Measurements from ENCODE around the gene KRT82. TPM values are rescaled to one million over a fixed set of nuclear protein-coding genes. Genes with fewer than 3 reads are reported as not detected.
"Not testable (repeated sequence)": the region's sequence is repeated elsewhere in the genome, so short reads cannot be mapped to it uniquely, and the experiment has no call there.

Gene KRT82
- total RNA-seq, 1 donor from 2014 or later = not detected

DNA sequence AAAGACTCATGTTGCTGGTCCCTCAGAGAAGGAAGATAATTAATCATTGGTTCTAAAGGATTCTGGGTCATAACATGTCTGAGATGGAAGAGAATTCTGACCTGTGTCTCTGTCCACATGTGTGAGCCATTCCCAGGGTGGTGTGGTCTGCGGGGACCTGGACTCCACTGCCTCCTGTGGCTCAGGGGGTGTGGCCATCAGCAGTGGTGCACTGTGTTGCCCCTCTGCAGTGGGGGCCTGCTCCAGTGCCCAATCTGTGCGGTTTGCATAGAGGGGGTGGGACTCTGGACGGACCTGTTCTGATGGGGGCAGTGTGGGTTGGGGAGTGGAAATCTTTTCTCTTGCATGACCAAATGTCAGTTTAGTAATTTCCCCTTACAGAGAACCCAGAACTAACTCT is 52.4 kb downstream of the KRT82 start:
- intact Hi-C loops (cut with DNase I) = no loop called here

DNA sequence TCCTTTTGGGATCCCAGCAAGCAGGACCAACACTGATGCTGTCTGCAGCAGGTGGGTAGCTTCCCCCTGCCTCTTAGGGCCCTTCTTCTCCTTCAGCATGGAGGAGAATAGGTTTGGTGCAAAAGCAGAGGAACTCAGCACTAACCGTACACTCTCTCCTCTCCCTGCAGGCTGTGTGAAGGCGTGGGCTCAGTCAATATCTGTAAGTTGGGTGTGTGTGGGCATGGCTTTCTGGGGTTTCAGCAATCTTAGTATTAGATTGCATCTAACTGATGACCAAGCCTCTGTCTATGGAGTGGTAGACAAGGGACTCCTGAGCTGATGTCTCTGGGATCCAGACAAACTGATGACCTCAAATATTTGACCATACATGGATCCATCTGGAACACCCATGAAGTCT is 53.2 kb downstream of the KRT82 start:
- DNase-seq (ENCODE audit: low spot score) = no peak
- intact Hi-C loops (cut with DNase I) = no loop called here

More for the DNA sequence above, 52.4 kb downstream of the KRT82 start:
- peak; percentile 61 for DNase-seq (ENCODE audit: low spot score)

- peak; percentile 75 for DNase-seq (ENCODE audit: low spot score)
- intact Hi-C loops (cut with DNase I) = no loop called here
These were observed 54.7 kb downstream of the KRT82 start for GRCh38 chr12:52351196-52352059.

- intact Hi-C loops (cut with DNase I) = no loop called here
- DNase-seq (ENCODE audit: low spot score) = peak; percentile 36
These were observed 55.3 kb downstream of the KRT82 start for GRCh38 chr12:52350786-52351185.

- intact Hi-C loops (cut with DNase I) = no loop called here
These were observed 56.0 kb downstream of the KRT82 start for GRCh38 chr12:52350021-52350620.

GRCh38 chr12:52349196-52349595 is 56.9 kb downstream of the KRT82 start:
- DNase-seq (ENCODE audit: low spot score) = no peak
- intact Hi-C loops (cut with DNase I) = no loop called here

More at GRCh38 chr12:52350021-52350620, 56.0 kb downstream of the KRT82 start:
- DNase-seq (ENCODE audit: low spot score) = peak; percentile 38

DNA sequence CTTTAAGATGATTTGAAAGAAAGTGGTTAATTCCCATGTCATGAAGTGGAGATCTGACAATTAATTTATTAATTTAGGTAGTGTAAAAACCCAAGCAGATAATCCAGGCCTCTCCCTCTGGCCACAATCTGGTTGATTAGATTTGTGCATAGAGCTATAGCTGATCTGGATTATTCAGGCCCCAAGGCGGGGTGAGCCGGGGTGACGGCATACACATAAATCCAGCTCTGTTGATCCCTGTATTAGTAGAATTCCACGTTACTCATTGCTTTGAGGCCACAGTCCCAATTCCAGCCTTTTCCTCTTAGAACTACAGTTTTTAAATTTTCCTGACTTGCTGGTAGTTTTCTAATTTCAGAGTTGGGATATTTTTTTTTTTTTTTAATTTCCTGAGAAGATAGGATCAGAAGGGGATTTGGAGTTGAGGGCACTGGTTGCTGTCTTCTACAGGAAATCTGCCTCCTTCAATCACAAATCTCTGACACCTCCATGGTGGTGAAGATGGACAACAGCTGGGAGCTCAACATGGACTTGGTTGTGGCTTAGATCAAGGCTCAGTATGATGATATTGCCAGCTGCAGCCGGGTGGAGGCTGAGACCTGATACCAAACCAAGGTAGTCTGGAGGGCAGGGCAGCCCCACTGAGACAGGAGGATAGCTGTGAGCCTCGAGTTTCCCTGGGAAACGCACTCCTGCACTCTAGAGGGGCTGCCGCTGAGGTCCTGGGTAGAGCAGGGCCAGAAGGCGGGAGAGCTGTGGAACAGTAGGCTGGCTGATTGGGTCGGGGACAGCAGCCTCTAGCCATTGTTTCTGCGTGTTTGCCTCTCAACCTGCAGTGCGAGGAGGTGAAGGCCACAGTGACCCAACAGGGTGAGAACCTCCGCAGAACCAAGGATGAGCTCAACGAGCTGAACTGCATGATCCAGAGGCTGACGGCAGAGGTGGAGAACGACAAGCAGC is 58.3 kb downstream of the KRT82 start:
- DNase-seq (ENCODE audit: low spot score) = peak; percentile 46
- intact Hi-C loops (cut with DNase I) = no loop called here

GRCh38 chr12:52347016-52347415 is 59.1 kb downstream of the KRT82 start:
- no peak for DNase-seq (ENCODE audit: low spot score)
- intact Hi-C loops (cut with DNase I) = no loop called here

- DNase-seq (ENCODE audit: low spot score) = no peak
- intact Hi-C loops (cut with DNase I) = no loop called here
These were observed 59.5 kb downstream of the KRT82 start for GRCh38 chr12:52346593-52346992.

DNA sequence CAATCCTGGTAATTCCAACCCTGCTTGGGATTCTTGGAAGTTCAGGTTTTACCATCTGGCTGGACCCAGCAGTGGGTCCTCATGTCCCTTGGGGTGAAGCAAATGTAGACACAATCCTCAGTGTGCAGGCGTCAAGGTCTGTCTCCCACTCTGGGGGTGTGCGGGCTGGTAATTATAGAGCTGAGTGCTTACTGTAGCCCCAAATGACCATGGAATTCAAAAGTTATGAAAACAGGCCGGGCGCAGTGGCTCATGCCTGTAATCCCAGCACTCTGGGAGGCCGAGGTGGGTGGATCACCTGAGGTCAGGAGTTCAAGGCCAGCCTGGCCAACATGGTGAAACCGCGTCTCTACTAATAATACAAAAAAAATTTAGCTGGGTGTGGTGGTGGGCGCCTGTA is 61.1 kb downstream of the KRT82 start:
- intact Hi-C loops (cut with DNase I) = not testable (repeated sequence)
- peak; percentile 53 for DNase-seq (ENCODE audit: low spot score)

DNA sequence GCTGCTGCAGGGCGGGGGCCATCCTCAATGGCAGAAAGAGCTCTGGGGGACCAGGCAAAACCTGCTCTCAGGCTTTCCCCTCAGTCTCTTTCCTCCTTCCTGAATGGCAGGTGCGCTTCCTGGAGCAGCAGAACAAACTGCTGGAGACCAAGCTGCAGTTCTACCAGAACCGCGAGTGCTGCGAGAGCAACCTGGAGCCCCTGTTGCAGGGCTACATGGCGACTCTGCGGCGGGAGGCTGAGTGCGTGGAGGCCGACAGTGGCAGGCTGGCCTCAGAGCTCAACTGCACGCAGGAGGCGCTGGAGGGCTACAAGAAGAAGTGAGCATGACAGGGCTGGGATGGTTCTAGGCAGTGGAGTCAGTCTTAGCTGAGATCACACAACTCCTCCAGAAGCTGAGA is 62.0 kb downstream of the KRT82 start:
- DNase-seq (ENCODE audit: low spot score) = peak; percentile 57
- intact Hi-C loops (cut with DNase I) = no loop called here

Other genes starting within 250 kb of the KRT82 start
- gene KRT80, start 214.3 kb downstream of the KRT82 start, total RNA-seq = 1.2 TPM
- gene KRT7, start 173.1 kb downstream of the KRT82 start, total RNA-seq = 1.2 TPM
- not detected for gene KRT86, start 131.7 kb downstream of the KRT82 start, total RNA-seq
- not detected for gene KRT81, start 114.8 kb downstream of the KRT82 start, total RNA-seq
- not detected for gene KRT83, start 84.9 kb downstream of the KRT82 start, total RNA-seq
- gene KRT85, start 38.9 kb downstream of the KRT82 start, total RNA-seq = not detected
- not detected for gene KRT84, start 20.7 kb downstream of the KRT82 start, total RNA-seq
- not detected for gene KRT75, start 28.0 kb upstream of the KRT82 start, total RNA-seq
- not detected for gene KRT6B, start 45.8 kb upstream of the KRT82 start, total RNA-seq
- not detected for gene KRT6C, start 67.5 kb upstream of the KRT82 start, total RNA-seq
- not detected for gene KRT6A, start 86.9 kb upstream of the KRT82 start, total RNA-seq
- not detected for gene KRT5, start 114.1 kb upstream of the KRT82 start, total RNA-seq
- not detected for gene KRT71, start 146.8 kb upstream of the KRT82 start, total RNA-seq
- not detected for gene KRT74, start 167.5 kb upstream of the KRT82 start, total RNA-seq
- not detected for gene KRT72, start 195.1 kb upstream of the KRT82 start, total RNA-seq
- gene KRT73, start 212.2 kb upstream of the KRT82 start, total RNA-seq = not detected
- gene KRT2, start 245.9 kb upstream of the KRT82 start, total RNA-seq = not detected

Data from cardiac septum (tissue), 1 donor.